H9 (cell line): Measurements from ENCODE around the gene VASH2. TPM values are rescaled to one million over a fixed set of nuclear protein-coding genes. Genes with fewer than 3 reads are reported as not detected.
"Not testable (repeated sequence)": the region's sequence is repeated elsewhere in the genome, so short reads cannot be mapped to it uniquely, and the experiment has no call there.

Experiments used
- DNase-seq: peaks from one replicate; pipeline ENCODE4 v3.0.0-alpha.2; 2017
- H2AFZ ChIP-seq: one replicate; pipeline ENCODE4 v1.6.1; 2013; ENCODE audit warnings: mild to moderate bottlenecking, low read length, control low read depth, moderate library complexity
- H2AK5ac ChIP-seq: 2 replicates; pipeline ENCODE4 v1.6.1; 2013; ENCODE audit warnings: low read length, control low read depth, mixed read lengths; ENCODE audit not compliant: insufficient read length
- H2BK120ac ChIP-seq: one replicate; pipeline ENCODE4 v1.6.1; 2013; ENCODE audit warnings: low read depth, mild to moderate bottlenecking, low read length, control low read depth, inconsistent platforms; ENCODE audit not compliant: poor library complexity, severe bottlenecking
- H2BK12ac ChIP-seq: 2 replicates; pipeline ENCODE4 v1.6.1; 2013; ENCODE audit warnings: low read length, control low read depth, mixed read lengths, low read depth; ENCODE audit not compliant: insufficient read length
- H2BK15ac ChIP-seq: 2 replicates; pipeline ENCODE4 v1.6.1; 2013; ENCODE audit warnings: low read depth, low read length, control low read depth
- H2BK20ac ChIP-seq: one replicate; pipeline ENCODE4 v1.6.1; 2013; ENCODE audit warnings: low read depth, mild to moderate bottlenecking, low read length, control low read depth, inconsistent platforms; ENCODE audit not compliant: poor library complexity, severe bottlenecking
- H2BK5ac ChIP-seq: 2 replicates; pipeline ENCODE4 v1.6.1; 2013; ENCODE audit warnings: low read length, control low read depth, mixed read lengths; ENCODE audit not compliant: insufficient read length
- H3K14ac ChIP-seq: 2 replicates; pipeline ENCODE4 v1.6.1; 2013; ENCODE audit warnings: low read length, control low read depth; ENCODE audit not compliant: insufficient read depth
- H3K18ac ChIP-seq: 2 replicates; pipeline ENCODE4 v1.6.1; 2013; ENCODE audit warnings: low read depth, mild to moderate bottlenecking, mixed read lengths, low read length, control low read depth; ENCODE audit not compliant: insufficient read length
- H3K23ac ChIP-seq: 2 replicates; pipeline ENCODE4 v1.6.1; 2013; ENCODE audit warnings: low read length, control low read depth, mixed read lengths, low read depth; ENCODE audit not compliant: insufficient read length
- H3K23me2 ChIP-seq: 2 replicates; pipeline ENCODE4 v1.6.1; 2013; ENCODE audit warnings: low read depth, mild to moderate bottlenecking, mixed read lengths, low read length, control low read depth; ENCODE audit not compliant: insufficient read length, poor library complexity, severe bottlenecking
- H3K27ac ChIP-seq: 2 replicates; pipeline ENCODE4 v1.5.1; 2013; ENCODE audit warnings: low read length, control low read depth, mixed read lengths, low read depth; ENCODE audit not compliant: insufficient read length
- H3K27me3 ChIP-seq: 2 replicates; pipeline ENCODE4 v1.6.1; 2013; ENCODE audit warnings: low read length, control low read depth, inconsistent platforms; ENCODE audit not compliant: insufficient read depth
- H3K4ac ChIP-seq: 2 replicates; pipeline ENCODE4 v1.6.1; 2013; ENCODE audit warnings: low read depth, mild to moderate bottlenecking, control low read depth, inconsistent platforms, low read length, moderate library complexity
- H3K4me1 ChIP-seq: 2 replicates; pipeline ENCODE4 v1.6.1; 2013; ENCODE audit warnings: low read length, control low read depth, inconsistent platforms; ENCODE audit not compliant: insufficient read depth
- H3K4me2 ChIP-seq: 2 replicates; pipeline ENCODE4 v1.6.1; 2013; ENCODE audit warnings: low read length, control low read depth, mixed read lengths; ENCODE audit not compliant: insufficient read length, insufficient read depth
- H3K56ac ChIP-seq: 2 replicates; pipeline ENCODE4 v1.6.1; 2013; ENCODE audit warnings: low read depth, mild to moderate bottlenecking, mixed read lengths, low read length, control low read depth; ENCODE audit not compliant: insufficient read length
- H3K79me1 ChIP-seq: 2 replicates; pipeline ENCODE4 v1.6.1; 2013; ENCODE audit warnings: low read depth, mild to moderate bottlenecking, moderate library complexity, low read length, control low read depth, inconsistent platforms; ENCODE audit not compliant: insufficient read depth, poor library complexity, severe bottlenecking
- H3K79me2 ChIP-seq: 2 replicates; pipeline ENCODE4 v1.6.1; 2013; ENCODE audit warnings: low read length, control low read depth, inconsistent platforms; ENCODE audit not compliant: insufficient read depth
- H3K9ac ChIP-seq: 2 replicates; pipeline ENCODE4 v1.6.1; 2013; ENCODE audit warnings: low read length, control low read depth, mixed read lengths; ENCODE audit not compliant: insufficient read length; ENCODE audit errors: extremely low read depth
- H3K9me3 ChIP-seq: one replicate; pipeline ENCODE4 v1.6.1; 2013; ENCODE audit warnings: low read depth, low read length, inconsistent platforms; ENCODE audit not compliant: control insufficient read depth
- H3T11ph ChIP-seq: one replicate; pipeline ENCODE4 v1.6.1; 2013; ENCODE audit warnings: mild to moderate bottlenecking, low read length, control low read depth, inconsistent platforms
- H4K20me1 ChIP-seq: one replicate; pipeline ENCODE4 v1.6.1; 2013; ENCODE audit not compliant: control insufficient read depth, insufficient read length, insufficient read depth
- H4K5ac ChIP-seq: 2 replicates; pipeline ENCODE4 v1.6.1; 2013; ENCODE audit warnings: low read depth, mild to moderate bottlenecking, mixed read lengths, low read length, control low read depth; ENCODE audit not compliant: insufficient read length
- H4K8ac ChIP-seq: replicated peaks from 2 replicates; pipeline ENCODE4 v1.6.1; 2013; ENCODE audit warnings: low read length, control low read depth, mixed read lengths, low read depth; ENCODE audit not compliant: insufficient read length
- H4K91ac ChIP-seq: 2 replicates; pipeline ENCODE4 v1.6.1; 2013; ENCODE audit warnings: low read depth, mild to moderate bottlenecking, moderate library complexity, mixed read lengths, low read length, control low read depth; ENCODE audit not compliant: insufficient read length
- H3K27ac Mint-ChIP-seq, 3 experiments: 2 replicates in 2 of 3; 3 replicates in 1 of 3; pipeline ENCODE4 v1.8.0; 2020 to 2021; ENCODE audit warnings: mixed read lengths in 3 of 3, mild to moderate bottlenecking in 1 of 3, moderate library complexity in 1 of 3
- H3K27me3 Mint-ChIP-seq: 2 replicates; pipeline ENCODE4 v1.8.0; 2021; ENCODE audit warnings: low read depth, mild to moderate bottlenecking, moderate library complexity, mixed read lengths
- H3K36me3 Mint-ChIP-seq, 3 experiments: 2 replicates in 2 of 3; 3 replicates in 1 of 3; pipeline ENCODE4 v1.8.0; 2020 to 2021; ENCODE audit warnings: low read depth in 3 of 3, mixed read lengths in 3 of 3; ENCODE audit not compliant: insufficient read depth in 1 of 3
- H3K4me1 Mint-ChIP-seq, 2 experiments: 2 replicates each; pipeline ENCODE4 v1.8.0; 2020; ENCODE audit warnings: mixed read lengths in 2 of 2
- H3K4me3 Mint-ChIP-seq, 2 experiments: 2 replicates in 1 of 2; 3 replicates in 1 of 2; pipeline ENCODE4 v1.8.0; 2020 to 2021; ENCODE audit warnings: mild to moderate bottlenecking in 2 of 2, mixed read lengths in 2 of 2, moderate library complexity in 1 of 2
- H3K9me3 Mint-ChIP-seq, 2 experiments: 2 replicates in 1 of 2; 3 replicates in 1 of 2; pipeline ENCODE4 v1.8.0; 2020; ENCODE audit warnings: mild to moderate bottlenecking in 2 of 2, mixed read lengths in 2 of 2, moderate library complexity in 1 of 2
- WGBS: extraction: QIAGEN DNeasy Blood & Tissue Kit; methylation state at CpG from one replicate; pipeline ENCODE4 v1.1.7; 2013; ENCODE audit warnings: missing lambda C conversion rate, low lambda C conversion rate, mixed read lengths; ENCODE audit not compliant: insufficient read length; ENCODE audit errors: extremely low coverage; 5-methylcytosine and 5-hydroxymethylcytosine counted together
- total RNA-seq: library from RNA; stranded (reverse); gene quantifications from 2 replicates; pipeline ENCODE4 v1.2.1, GENCODE V29; 2021
- TF ChIP-seq, protein P1 (sequence below): fragments of 200-600 bp; sonication (generic); conservative IDR thresholded peaks from 3 replicates; pipeline ENCODE4 v1.8.0; 2021; ENCODE audit warnings: antibody characterized with exemption, mild to moderate bottlenecking

Gene VASH2
- total RNA-seq, 1 experiment from 2014 or later = 76.1 TPM

DNA sequence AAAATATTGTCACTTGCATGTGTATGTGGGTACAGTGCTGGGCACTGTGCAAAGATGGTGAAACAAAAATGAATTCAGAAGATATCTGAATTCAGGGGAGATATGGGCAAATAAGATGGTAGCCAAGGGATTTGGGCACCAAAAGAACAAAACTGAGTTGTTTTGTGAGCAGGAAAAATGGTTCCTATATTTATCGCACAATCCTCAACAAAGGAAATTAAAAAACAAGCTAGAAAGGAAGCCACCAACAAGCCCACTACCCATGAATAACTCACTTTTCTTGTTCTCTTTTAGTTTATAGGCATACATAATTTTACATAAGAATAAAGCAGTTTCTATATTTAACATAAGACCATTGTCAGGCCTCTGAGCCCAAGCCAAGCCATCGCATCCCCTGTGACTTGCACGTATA is 40.7 kb upstream of the VASH2 start:
- peak overlapping the region; percentile 98 to 100 (median 100) for H3K27ac Mint-ChIP-seq
- peak overlapping the region; percentile 99 for H3T11ph ChIP-seq
- DNase-seq = peak; percentile 58

DNA sequence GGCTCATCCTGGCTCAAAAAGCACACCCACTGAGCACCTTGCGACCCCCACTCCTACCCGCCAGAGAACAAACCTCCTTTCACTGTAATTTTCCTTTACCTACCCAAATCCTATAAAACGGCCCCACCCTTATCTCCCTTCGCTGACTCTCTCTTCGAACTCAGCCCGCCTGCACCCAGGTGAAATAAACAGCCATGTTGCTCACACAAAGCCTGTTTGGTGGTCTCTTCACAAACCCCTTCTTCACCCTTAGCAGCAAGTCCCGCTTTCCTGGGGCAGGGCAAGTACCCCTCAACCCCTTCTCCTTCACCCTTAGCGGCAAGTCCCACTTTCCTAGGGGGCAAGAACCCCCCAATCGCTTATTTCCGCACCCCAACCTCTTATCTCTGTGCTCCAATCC is 40.1 kb upstream of the VASH2 start:
- Histone ChIP-seq H3K9ac (peak overlapping the region; percentile 81), H3K27ac (peak overlapping the region; percentile 100), H3K79me2 (peaks cover 16% of the 10 kb centered on the region; the same call in 1 of the 2 replicates), H3K4me2 (peak overlapping the region; percentile 64)
- H2BK120ac ChIP-seq, H3K23ac ChIP-seq, H2AK5ac ChIP-seq, H2BK12ac ChIP-seq, H3K4ac ChIP-seq, H3K4me1 ChIP-seq, H4K20me1 ChIP-seq, H3T11ph ChIP-seq, H3K27me3 Mint-ChIP-seq, H2BK20ac ChIP-seq, H3K18ac ChIP-seq, H3K23me2 ChIP-seq, H4K91ac ChIP-seq, H3K27me3 ChIP-seq, H3K79me1 ChIP-seq, H3K56ac ChIP-seq, H4K8ac ChIP-seq, H2BK15ac ChIP-seq, H2AFZ ChIP-seq, H2BK5ac ChIP-seq, H3K9me3 ChIP-seq, H4K5ac ChIP-seq, H3K14ac ChIP-seq: not testable (repeated sequence)
- DNase-seq = peak; percentile 73
- Mint-ChIP-seq H3K9me3 (peaks cover 9 to 19% of the 10 kb centered on the region in 2 experiments), H3K4me1 (peaks cover 55 to 89% of the 10 kb centered on the region in 2 experiments), H3K4me3 (peak overlapping the region; percentile 86 to 97), H3K36me3 (peaks cover 29 to 56% (median 44%) of the 10 kb centered on the region in 3 experiments), H3K27ac (peak overlapping the region; percentile 99 to 100 (median 100))
- WGBS = no CpG with 5 or more reads among the region's 10 CpGs

More for the DNA sequence above, 40.7 kb upstream of the VASH2 start:
- no peaks in the 10 kb centered on the region for H4K20me1 ChIP-seq
- peaks cover 14 to 24% of the 10 kb centered on the region in 2 experiments for H3K9me3 Mint-ChIP-seq
- peak overlapping the region; percentile 77; the same call in 1 of the 2 replicates for H3K4ac ChIP-seq
- H3K79me1 ChIP-seq = no peaks in the 10 kb centered on the region
- no peak overlapping the region for H2AFZ ChIP-seq
- H3K4me1 Mint-ChIP-seq = peaks cover 53 to 83% of the 10 kb centered on the region in 2 experiments
- no peak overlapping the region for H2AK5ac ChIP-seq
- H3K27ac ChIP-seq = peak overlapping the region; percentile 100
- H3K23ac ChIP-seq = no peak overlapping the region
- H4K8ac ChIP-seq = no peak overlapping the region
- no peaks in the 10 kb centered on the region for H3K27me3 ChIP-seq
- no peaks in the 10 kb centered on the region for H3K23me2 ChIP-seq
- WGBS = no CpG with 5 or more reads among the region's 3 CpGs
- H2BK20ac ChIP-seq = peak overlapping the region; percentile 83
- peak overlapping the region; percentile 83 for H2BK12ac ChIP-seq
- peak overlapping the region; percentile 91 for H3K56ac ChIP-seq
- H3K27me3 Mint-ChIP-seq = peaks cover 1% of the 10 kb centered on the region; the same call in 1 of the 2 replicates
- H3K79me2 ChIP-seq = peaks cover 16% of the 10 kb centered on the region; the same call in 1 of the 2 replicates
- H3K4me3 Mint-ChIP-seq = peak overlapping the region; percentile 86 to 97
- peak overlapping the region; percentile 88 for H4K5ac ChIP-seq
- H2BK15ac ChIP-seq = no peak overlapping the region
- H3K4me2 ChIP-seq = peak overlapping the region; percentile 64
- H4K91ac ChIP-seq = no peak overlapping the region
- H3K14ac ChIP-seq = peak overlapping the region; percentile 63; the same call in 1 of the 2 replicates
- H3K9me3 ChIP-seq = no peaks in the 10 kb centered on the region
- H2BK120ac ChIP-seq = peak overlapping the region; percentile 88
- H3K36me3 Mint-ChIP-seq = peaks cover 34 to 61% (median 49%) of the 10 kb centered on the region in 3 experiments
- H2BK5ac ChIP-seq = peak overlapping the region; percentile 92
- peak overlapping the region; percentile 89 for H3K18ac ChIP-seq
- H3K9ac ChIP-seq = peak overlapping the region; percentile 98
- peaks cover 3% of the 10 kb centered on the region; the same call in 1 of the 2 replicates for H3K4me1 ChIP-seq
- TF ChIP-seq, protein P1, sequence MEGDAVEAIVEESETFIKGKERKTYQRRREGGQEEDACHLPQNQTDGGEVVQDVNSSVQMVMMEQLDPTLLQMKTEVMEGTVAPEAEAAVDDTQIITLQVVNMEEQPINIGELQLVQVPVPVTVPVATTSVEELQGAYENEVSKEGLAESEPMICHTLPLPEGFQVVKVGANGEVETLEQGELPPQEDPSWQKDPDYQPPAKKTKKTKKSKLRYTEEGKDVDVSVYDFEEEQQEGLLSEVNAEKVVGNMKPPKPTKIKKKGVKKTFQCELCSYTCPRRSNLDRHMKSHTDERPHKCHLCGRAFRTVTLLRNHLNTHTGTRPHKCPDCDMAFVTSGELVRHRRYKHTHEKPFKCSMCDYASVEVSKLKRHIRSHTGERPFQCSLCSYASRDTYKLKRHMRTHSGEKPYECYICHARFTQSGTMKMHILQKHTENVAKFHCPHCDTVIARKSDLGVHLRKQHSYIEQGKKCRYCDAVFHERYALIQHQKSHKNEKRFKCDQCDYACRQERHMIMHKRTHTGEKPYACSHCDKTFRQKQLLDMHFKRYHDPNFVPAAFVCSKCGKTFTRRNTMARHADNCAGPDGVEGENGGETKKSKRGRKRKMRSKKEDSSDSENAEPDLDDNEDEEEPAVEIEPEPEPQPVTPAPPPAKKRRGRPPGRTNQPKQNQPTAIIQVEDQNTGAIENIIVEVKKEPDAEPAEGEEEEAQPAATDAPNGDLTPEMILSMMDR = no peak
